SU-DHL-6 (cell line): ENCODE data around the gene SGTB.

Experiments used
- H2AFZ ChIP-seq: fragments of 200-600 bp; sonication (generic); 2 replicates; pipeline ENCODE4 v1.6.1; 2014; ENCODE audit warnings: low read depth, mild to moderate bottlenecking, moderate library complexity, mixed read lengths, antibody characterized with exemption, low read length; ENCODE audit not compliant: severe bottlenecking
- H3F3A ChIP-seq: fragments of 200-600 bp; shearing (Covaris generic); 2 replicates; pipeline ENCODE4 v1.6.0; 2016; ENCODE audit warnings: antibody characterized with exemption, mild to moderate bottlenecking; ENCODE audit not compliant: insufficient read depth
- H3K27ac ChIP-seq: fragments of 200-600 bp; sonication (generic); 2 replicates; pipeline ENCODE4 v1.5.1; 2016; ENCODE audit warnings: low read depth, mild to moderate bottlenecking, low read length, moderate library complexity, mixed read lengths
- H3K27me3 ChIP-seq: fragments of 200-600 bp; sonication (generic), shearing (Covaris generic); 2 replicates; pipeline ENCODE4 v1.6.0; 2014; ENCODE audit warnings: mild to moderate bottlenecking, low read length
- H3K36me3 ChIP-seq: fragments of 200-600 bp; sonication (generic); 2 replicates; pipeline ENCODE4 v1.6.1; 2014; ENCODE audit warnings: mild to moderate bottlenecking, low read length, mixed read lengths
- H3K4me2 ChIP-seq: fragments of 300-600, 200-600 bp; shearing (Covaris generic), sonication (generic); 2 replicates; pipeline ENCODE4 v1.6.0; 2014; ENCODE audit warnings: low read length, low read depth, mild to moderate bottlenecking; ENCODE audit not compliant: poor library complexity, severe bottlenecking
- H3K4me3 ChIP-seq: fragments of 200-600 bp; sonication (generic); 2 replicates; pipeline ENCODE4 v1.5.1; 2014; ENCODE audit warnings: antibody characterized with exemption, low read length, mild to moderate bottlenecking, mixed read lengths; ENCODE audit not compliant: insufficient read depth, poor library complexity, severe bottlenecking
- H3K79me2 ChIP-seq: fragments of 200-600 bp; sonication (generic); 2 replicates; pipeline ENCODE4 v1.6.1; 2014; ENCODE audit warnings: mild to moderate bottlenecking, low read length, moderate library complexity; ENCODE audit not compliant: insufficient read depth
- H3K9ac ChIP-seq: fragments of 200-600 bp; sonication (generic); 2 replicates; pipeline ENCODE4 v1.7.0; 2014; ENCODE audit warnings: mild to moderate bottlenecking, low read length
- H3K9me2 ChIP-seq: fragments of 200-600 bp; sonication (generic); replicated peaks from 2 replicates; pipeline ENCODE4 v1.6.1; 2014; ENCODE audit warnings: low read length; ENCODE audit not compliant: insufficient read depth
- H3K9me3 ChIP-seq: fragments of 200-600 bp; sonication (generic); 2 replicates; pipeline ENCODE4 v1.6.1; 2014; ENCODE audit warnings: low read length, mixed read lengths; ENCODE audit not compliant: insufficient read depth
- H4K20me1 ChIP-seq: fragments of 200-600 bp; sonication (generic); 2 replicates; pipeline ENCODE4 v1.6.1; 2014; ENCODE audit warnings: low read depth, mild to moderate bottlenecking, antibody characterized with exemption, low read length, moderate library complexity, mixed read lengths
- EZH2phosphoT487 ChIP-seq: fragments of 200-600 bp; sonication (generic), shearing (Covaris generic); conservative IDR thresholded peaks from 2 replicates; pipeline ENCODE4 v1.6.1; 2018; ENCODE audit warnings: mild to moderate bottlenecking, antibody characterized with exemption, low read length, moderate library complexity, mixed read lengths
- TF ChIP-seq, protein P1 (sequence below): fragments of 200-600 bp; sonication (generic); IDR thresholded peaks from one replicate; pipeline ENCODE4 v1.5.1; 2017; ENCODE audit warnings: antibody characterized with exemption, mild to moderate bottlenecking, low read length, moderate library complexity; ENCODE audit not compliant: insufficient read depth, poor library complexity, severe bottlenecking

Gene SGTB

DNA sequence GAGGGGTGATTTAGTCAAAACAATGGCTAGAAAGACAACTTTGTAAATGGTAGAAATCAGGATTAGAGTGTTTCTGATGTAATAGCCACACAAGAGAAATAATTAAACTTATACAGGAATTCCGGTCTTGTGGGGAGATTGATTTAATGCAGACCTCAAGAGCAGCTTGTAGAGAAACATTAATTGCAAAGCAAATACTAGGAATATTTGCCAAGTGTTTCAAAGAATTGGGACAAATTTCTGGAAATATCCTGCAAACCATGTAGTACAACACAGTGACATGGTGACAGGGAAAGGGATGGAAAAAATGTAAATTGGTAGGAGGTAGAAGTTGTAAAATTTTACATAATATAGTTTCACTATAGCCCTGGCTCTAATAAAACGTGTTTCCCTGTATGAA lies 29.0 kb upstream of the SGTB start:
- H3K9ac ChIP-seq, result no peak overlapping the region
- H4K20me1 ChIP-seq, result no peaks in the 10 kb centered on the region
- H3K4me2 ChIP-seq, result no peak overlapping the region
- H3K27ac ChIP-seq, result no peak overlapping the region
- H2AFZ ChIP-seq, result no peak overlapping the region
- H3K4me3 ChIP-seq, result no peak overlapping the region
- H3K27me3 ChIP-seq, result no peaks in the 10 kb centered on the region
- no peaks in the 10 kb centered on the region for H3F3A ChIP-seq
- TF ChIP-seq, protein P1, sequence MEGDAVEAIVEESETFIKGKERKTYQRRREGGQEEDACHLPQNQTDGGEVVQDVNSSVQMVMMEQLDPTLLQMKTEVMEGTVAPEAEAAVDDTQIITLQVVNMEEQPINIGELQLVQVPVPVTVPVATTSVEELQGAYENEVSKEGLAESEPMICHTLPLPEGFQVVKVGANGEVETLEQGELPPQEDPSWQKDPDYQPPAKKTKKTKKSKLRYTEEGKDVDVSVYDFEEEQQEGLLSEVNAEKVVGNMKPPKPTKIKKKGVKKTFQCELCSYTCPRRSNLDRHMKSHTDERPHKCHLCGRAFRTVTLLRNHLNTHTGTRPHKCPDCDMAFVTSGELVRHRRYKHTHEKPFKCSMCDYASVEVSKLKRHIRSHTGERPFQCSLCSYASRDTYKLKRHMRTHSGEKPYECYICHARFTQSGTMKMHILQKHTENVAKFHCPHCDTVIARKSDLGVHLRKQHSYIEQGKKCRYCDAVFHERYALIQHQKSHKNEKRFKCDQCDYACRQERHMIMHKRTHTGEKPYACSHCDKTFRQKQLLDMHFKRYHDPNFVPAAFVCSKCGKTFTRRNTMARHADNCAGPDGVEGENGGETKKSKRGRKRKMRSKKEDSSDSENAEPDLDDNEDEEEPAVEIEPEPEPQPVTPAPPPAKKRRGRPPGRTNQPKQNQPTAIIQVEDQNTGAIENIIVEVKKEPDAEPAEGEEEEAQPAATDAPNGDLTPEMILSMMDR, result no peak
- no peak for TF ChIP-seq EZH2phosphoT487
- H3K9me2 ChIP-seq, result no peaks in the 10 kb centered on the region
- H3K79me2 ChIP-seq, result no peaks in the 10 kb centered on the region
- no peaks in the 10 kb centered on the region for H3K36me3 ChIP-seq
- H3K9me3 ChIP-seq, result no peaks in the 10 kb centered on the region

DNA sequence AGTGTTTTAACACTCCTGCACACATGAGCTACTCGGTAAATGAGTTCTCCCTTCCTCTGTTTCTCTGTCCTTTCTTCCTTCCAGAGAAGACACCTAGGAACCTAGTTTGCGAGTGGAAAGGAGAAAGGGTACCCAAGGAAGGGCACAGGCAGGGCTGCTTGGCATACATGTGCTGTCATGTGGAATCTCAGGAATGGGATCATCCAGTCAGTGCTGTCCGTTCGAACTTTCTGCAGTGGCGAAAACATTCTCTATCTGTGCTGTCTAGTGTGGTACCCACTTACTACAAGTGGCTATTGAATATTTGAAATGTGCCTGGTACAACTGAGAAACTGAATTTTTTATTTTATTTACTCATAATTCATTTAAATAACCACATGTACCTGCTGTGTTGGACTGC lies 28.0 kb upstream of the SGTB start:
- H3K79me2 ChIP-seq, result no peaks in the 10 kb centered on the region

DNA sequence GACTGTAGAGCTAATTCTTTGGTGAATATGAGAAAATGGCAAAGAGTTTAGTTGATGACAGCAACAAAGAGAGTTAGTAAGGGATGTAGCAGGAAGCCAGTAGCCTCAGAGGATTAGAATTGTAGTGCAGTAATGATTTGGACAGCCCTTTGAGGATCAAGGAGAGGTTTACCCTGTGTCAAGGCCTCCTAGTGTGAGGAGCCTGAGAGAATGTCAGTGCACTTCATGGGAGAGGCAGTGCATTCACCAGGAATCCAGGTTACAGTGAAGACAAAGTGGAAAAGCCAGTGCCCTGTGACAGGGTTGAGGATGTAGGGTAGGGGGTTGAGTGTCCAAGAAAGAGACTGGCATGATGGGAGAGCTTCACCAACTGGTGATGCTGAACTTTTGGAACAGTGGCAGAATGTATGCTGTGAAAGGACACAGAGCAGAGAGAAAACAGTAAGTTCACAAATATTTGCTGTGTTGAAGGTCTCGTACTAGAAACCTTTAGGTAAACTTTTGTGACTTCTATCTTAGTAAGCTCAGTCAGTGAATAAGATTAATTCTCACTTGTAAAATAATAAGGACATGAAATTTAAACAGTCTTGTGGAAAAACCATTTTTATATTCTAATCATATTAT lies 27.4 kb upstream of the SGTB start:
- no peaks in the 10 kb centered on the region for H3K27me3 ChIP-seq
- no peaks in the 10 kb centered on the region for H3F3A ChIP-seq
- H3K9ac ChIP-seq, result no peak overlapping the region
- no peaks in the 10 kb centered on the region for H3K9me3 ChIP-seq
- no peak overlapping the region for H3K27ac ChIP-seq
- H3K4me2 ChIP-seq, result no peak overlapping the region
- no peak overlapping the region for H3K4me3 ChIP-seq
- no peaks in the 10 kb centered on the region for H4K20me1 ChIP-seq
- no peaks in the 10 kb centered on the region for H3K9me2 ChIP-seq
- no peak for TF ChIP-seq EZH2phosphoT487
- TF ChIP-seq, protein P1, result no peak
- H3K79me2 ChIP-seq, result no peaks in the 10 kb centered on the region
- H3K36me3 ChIP-seq, result no peaks in the 10 kb centered on the region
- no peak overlapping the region for H2AFZ ChIP-seq

More for the DNA sequence above, 28.0 kb upstream of the SGTB start:
- no peak overlapping the region for H3K27ac ChIP-seq
- H2AFZ ChIP-seq, result no peak overlapping the region
- H4K20me1 ChIP-seq, result no peaks in the 10 kb centered on the region
- H3K36me3 ChIP-seq, result no peaks in the 10 kb centered on the region
- H3K4me3 ChIP-seq, result no peak overlapping the region
- no peak for TF ChIP-seq EZH2phosphoT487
- TF ChIP-seq, protein P1, result no peak
- no peaks in the 10 kb centered on the region for H3K9me2 ChIP-seq
- no peaks in the 10 kb centered on the region for H3F3A ChIP-seq
- H3K9ac ChIP-seq, result no peak overlapping the region
- no peak overlapping the region for H3K4me2 ChIP-seq
- no peaks in the 10 kb centered on the region for H3K27me3 ChIP-seq
- H3K9me3 ChIP-seq, result no peaks in the 10 kb centered on the region
